OCI-LY7 (cell line): ENCODE data around the gene WDR70. TPM values are rescaled to one million over a fixed set of nuclear protein-coding genes. Genes with fewer than 3 reads are reported as not detected.

Experiments used
- BruUV-seq: library from RNA; stranded (reverse); fragments of 400-500 nt; replicated peaks from 2 replicates; lab custom pipeline; 2021; lab: Mats Ljungman, UMichigan
- CTCF ChIA-PET: fragments of 300-600 bp; sonication (Branson Sonifier 250); formaldehyde crosslinking; loops from one replicate; lab custom pipeline; 2022; ENCODE audit warnings: antibody characterized with exemption; ENCODE audit not compliant: unreplicated experiment; lab: Charles Lee
- POLR2A ChIA-PET: fragments of 300-600 bp; sonication (Branson Sonifier 250); formaldehyde crosslinking; loops from one replicate; lab custom pipeline; 2022; ENCODE audit warnings: antibody characterized with exemption; lab: Charles Lee
- DNase-seq: peaks from one replicate; pipeline ENCODE4 v3.0.0-alpha.2; 2015; ENCODE audit warnings: low spot score
- H2AFZ ChIP-seq: fragments of 200-600 bp; sonication (generic), shearing (Covaris generic); 2 replicates; pipeline ENCODE4 v1.6.1; 2014; ENCODE audit warnings: mild to moderate bottlenecking, antibody characterized with exemption, low read length, moderate library complexity
- H3K27ac ChIP-seq: fragments of 200-600 bp; sonication (generic); 2 replicates; pipeline ENCODE4 v1.5.1; 2014; ENCODE audit warnings: mixed run types, low read depth, mild to moderate bottlenecking, moderate library complexity, low read length, inconsistent platforms; ENCODE audit not compliant: poor library complexity, severe bottlenecking
- H3K36me3 ChIP-seq: fragments of 200-600 bp; sonication (generic); 2 replicates; pipeline ENCODE4 v1.6.1; 2014; ENCODE audit warnings: mild to moderate bottlenecking, antibody characterized with exemption, low read length, moderate library complexity, mixed read lengths; ENCODE audit not compliant: insufficient read depth
- H3K4me1 ChIP-seq: fragments of 200-600 bp; sonication (generic); 2 replicates; pipeline ENCODE4 v1.5.1; 2014; ENCODE audit warnings: mild to moderate bottlenecking, low read length; ENCODE audit not compliant: insufficient read depth, poor library complexity, severe bottlenecking
- H3K4me2 ChIP-seq: fragments of 200-600 bp; sonication (generic); 2 replicates; pipeline ENCODE4 v1.6.1; 2014; ENCODE audit warnings: mild to moderate bottlenecking, low read length
- H3K4me3 ChIP-seq: fragments of 200-600 bp; sonication (generic); 2 replicates; pipeline ENCODE4 v1.5.1; 2014; ENCODE audit warnings: mild to moderate bottlenecking, low read depth, low read length; ENCODE audit not compliant: poor library complexity, severe bottlenecking
- H3K79me2 ChIP-seq: fragments of 200-600 bp; sonication (generic); 2 replicates; pipeline ENCODE4 v1.6.1; 2016; ENCODE audit warnings: low read depth, mild to moderate bottlenecking, low read length, moderate library complexity, mixed read lengths; ENCODE audit not compliant: insufficient read depth
- H3K9me2 ChIP-seq: fragments of 200-600 bp; sonication (generic); 2 replicates; pipeline ENCODE4 v1.6.1; 2016; ENCODE audit warnings: mild to moderate bottlenecking, low read length, mixed read lengths; ENCODE audit not compliant: insufficient read depth
- H3K9me3 ChIP-seq: fragments of 200-600 bp; sonication (generic); 2 replicates; pipeline ENCODE4 v1.6.1; 2014; ENCODE audit warnings: mild to moderate bottlenecking, mixed run types, low read length, mixed read lengths
- H4K20me1 ChIP-seq: fragments of 200-600 bp; sonication (generic); 2 replicates; pipeline ENCODE4 v1.6.1; 2014; ENCODE audit warnings: mild to moderate bottlenecking, antibody characterized with exemption, low read length, moderate library complexity, mixed read lengths; ENCODE audit not compliant: insufficient read depth
- CTCF ChIP-seq: fragments of 200-600 bp; sonication (generic); conservative IDR thresholded peaks from 2 replicates; pipeline ENCODE4 v1.5.1; 2014; ENCODE audit warnings: mild to moderate bottlenecking, antibody characterized with exemption, low read length, moderate library complexity, mixed read lengths
- EZH2phosphoT487 ChIP-seq: fragments of 200-600 bp; sonication (generic); IDR thresholded peaks from 2 replicates; pipeline ENCODE4 v1.6.1; 2018; ENCODE audit warnings: low read depth, borderline replicate concordance, mild to moderate bottlenecking, mixed run types, antibody characterized with exemption, low read length, moderate library complexity, mixed read lengths
- intact Hi-C: fragments of 100-400 bp; cut with micrococcal nuclease; formaldehyde crosslinking; loops from one replicate; pipeline ENCODE4 v1.10.0; 2022; ENCODE audit not compliant: unreplicated experiment
- total RNA-seq, 2 experiments: library from RNA; depleted of rRNA in 1 of 2; stranded (reverse); fragments of >200 nt in 1 of 2; shearing (Covaris generic) in 1 of 2; gene quantifications; 2 replicates each; pipeline ENCODE4 v1.2.3, GENCODE V29; 2014 to 2022

Gene WDR70
- total RNA-seq, 2 experiments from 2014 or later = 26.2 to 35.4 TPM

GRCh38 chr5:37786862-37787519 is 407.9 kb downstream of the WDR70 start:
- no peaks in the 10 kb centered on the region for H3K4me1 ChIP-seq
- no TSS peak for BruUV-seq
- no peaks in the 10 kb centered on the region for H3K79me2 ChIP-seq
- H4K20me1 ChIP-seq = no peaks in the 10 kb centered on the region
- intact Hi-C loops = no loop called here
- H3K9me3 ChIP-seq = no peaks in the 10 kb centered on the region
- H3K27ac ChIP-seq = no peak overlapping the region
- H2AFZ ChIP-seq = no peak overlapping the region
- no peaks in the 10 kb centered on the region for H3K9me2 ChIP-seq
- DNase-seq = no peak
- H3K36me3 ChIP-seq = no peaks in the 10 kb centered on the region
- ChIA-PET POLR2A (no interaction called here), CTCF (no interaction called here)
- H3K4me2 ChIP-seq = no peak overlapping the region
- TF ChIP-seq CTCF = no peak
- no peak for TF ChIP-seq EZH2phosphoT487
- H3K4me3 ChIP-seq = no peak overlapping the region

GRCh38 chr5:37787742-37788141 is 408.6 kb downstream of the WDR70 start:
- no peak overlapping the region for H3K4me3 ChIP-seq
- no peaks in the 10 kb centered on the region for H3K36me3 ChIP-seq
- no peaks in the 10 kb centered on the region for H3K79me2 ChIP-seq
- H4K20me1 ChIP-seq = no peaks in the 10 kb centered on the region
- no TSS peak for BruUV-seq
- H3K9me3 ChIP-seq = no peaks in the 10 kb centered on the region
- H3K4me2 ChIP-seq = no peak overlapping the region
- no peaks in the 10 kb centered on the region for H3K4me1 ChIP-seq
- no peak overlapping the region for H2AFZ ChIP-seq
- DNase-seq = no peak
- ChIA-PET POLR2A (no interaction called here), CTCF (no interaction called here)
- TF ChIP-seq CTCF (no peak), EZH2phosphoT487 (no peak)
- intact Hi-C loops = no loop called here
- no peak overlapping the region for H3K27ac ChIP-seq
- H3K9me2 ChIP-seq = no peaks in the 10 kb centered on the region

GRCh38 chr5:37789991-37790390 is 410.9 kb downstream of the WDR70 start:
- Histone ChIP-seq H2AFZ (no peak overlapping the region), H3K79me2 (no peaks in the 10 kb centered on the region), H3K4me1 (no peaks in the 10 kb centered on the region), H3K27ac (no peak overlapping the region), H3K4me2 (no peak overlapping the region), H3K4me3 (no peak overlapping the region), H4K20me1 (no peaks in the 10 kb centered on the region), H3K9me3 (no peaks in the 10 kb centered on the region), H3K9me2 (no peaks in the 10 kb centered on the region), H3K36me3 (no peaks in the 10 kb centered on the region)
- intact Hi-C loops = no loop called here
- ChIA-PET CTCF (no interaction called here), POLR2A (no interaction called here)
- TF ChIP-seq CTCF (no peak), EZH2phosphoT487 (no peak)
- no peak for DNase-seq
- BruUV-seq = no TSS peak
